Measurements from ENCODE around the gene OTULINL.

GRCh38 chr5:14588758-14589543 is 7.4 kb downstream of the OTULINL start:
- TF ChIP-seq CTCF (IDR thresholded peaks at IDR 0.05; ENCODE audit: insufficient read depth, low read length, poor library complexity, severe bottlenecking): no peak
- TF ChIP-seq EZH2phosphoT487 (conservative IDR thresholded peaks at IDR 0.05; ENCODE audit: low read length): no peak

All from SU-DHL-6 (cell line).